GM19240 (cell line): ENCODE data around the gene CMTM2.
"Not testable (repeated sequence)": the region's sequence is repeated elsewhere in the genome, so short reads cannot be mapped to it uniquely, and the experiment has no call there.

Experiments
- DNase-seq: peaks from one replicate; pipeline ENCODE4 v3.0.0; 2011; ENCODE audit warnings: low spot score; ENCODE audit not compliant: insufficient read length

CMTM2 gene

DNA sequence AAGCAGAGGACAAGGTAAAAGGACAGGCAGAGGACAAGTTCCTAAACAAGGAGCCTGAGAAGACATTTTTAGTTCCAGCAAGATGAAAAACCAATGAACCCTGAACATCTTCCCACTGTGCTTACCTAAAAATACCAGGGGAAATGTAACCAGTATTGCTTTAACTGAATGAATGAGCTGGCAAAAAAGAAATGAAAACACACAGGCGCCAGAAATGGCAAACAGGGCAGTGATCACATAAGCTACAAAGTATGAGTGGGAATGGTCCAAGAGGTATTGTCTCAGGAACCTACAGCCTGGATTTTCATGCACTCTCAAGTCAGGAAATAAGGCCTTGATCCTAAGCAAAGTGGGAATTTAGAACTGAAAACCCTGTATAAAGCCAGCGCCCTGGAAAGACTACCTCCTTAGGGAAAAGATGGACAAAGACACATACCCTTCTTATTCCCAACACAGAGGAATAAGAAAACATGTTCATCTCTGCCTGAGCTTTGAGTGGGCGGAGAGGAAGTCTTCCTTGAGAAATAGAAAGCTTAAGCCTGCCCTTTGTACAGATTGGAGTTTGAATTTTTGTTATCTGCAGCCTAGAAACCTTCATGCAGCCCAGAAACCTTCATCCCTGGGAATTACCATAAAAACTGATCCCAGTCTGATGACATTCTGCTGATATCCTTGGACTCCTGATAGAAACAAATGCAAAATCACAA is 2.1 kb downstream of the CMTM2 start:
- no peak for DNase-seq

DNA sequence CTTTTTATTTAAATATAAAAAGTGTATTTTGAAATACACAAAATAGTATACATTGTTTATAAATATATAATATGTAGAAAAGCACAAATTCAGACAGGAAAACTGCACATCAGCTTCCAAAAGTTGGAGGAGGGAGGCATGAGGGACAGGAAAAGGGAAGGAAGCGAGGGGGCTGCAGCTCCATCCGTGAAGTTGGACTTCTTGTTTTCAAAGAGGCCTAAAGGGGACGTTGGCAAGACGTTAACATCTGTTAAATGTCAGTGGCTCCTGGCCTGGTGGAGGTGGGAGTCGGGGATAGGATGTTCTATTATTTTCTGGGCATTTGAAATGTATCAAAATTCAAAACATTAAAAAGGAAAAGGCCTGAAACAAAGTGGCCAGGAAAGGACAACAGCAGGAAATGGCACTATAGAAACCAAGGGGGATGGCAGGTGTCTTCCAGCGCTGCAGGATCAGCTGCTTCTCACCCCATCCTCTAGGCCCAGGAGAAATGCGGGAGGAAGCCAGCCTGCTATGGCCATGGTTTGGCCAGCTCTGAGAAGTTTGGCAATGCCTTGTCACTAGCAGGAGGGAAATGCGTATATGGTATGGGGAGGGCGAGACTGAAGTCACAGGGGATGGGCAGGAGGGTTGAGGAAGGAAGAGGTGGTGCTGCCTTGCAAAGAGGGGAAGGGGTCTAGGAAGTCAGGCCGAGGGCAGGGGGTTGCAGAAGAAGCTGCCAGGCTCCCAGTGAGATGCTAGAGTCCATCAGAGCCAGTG is 6.4 kb downstream of the CMTM2 start:
- DNase-seq: no peak

DNA sequence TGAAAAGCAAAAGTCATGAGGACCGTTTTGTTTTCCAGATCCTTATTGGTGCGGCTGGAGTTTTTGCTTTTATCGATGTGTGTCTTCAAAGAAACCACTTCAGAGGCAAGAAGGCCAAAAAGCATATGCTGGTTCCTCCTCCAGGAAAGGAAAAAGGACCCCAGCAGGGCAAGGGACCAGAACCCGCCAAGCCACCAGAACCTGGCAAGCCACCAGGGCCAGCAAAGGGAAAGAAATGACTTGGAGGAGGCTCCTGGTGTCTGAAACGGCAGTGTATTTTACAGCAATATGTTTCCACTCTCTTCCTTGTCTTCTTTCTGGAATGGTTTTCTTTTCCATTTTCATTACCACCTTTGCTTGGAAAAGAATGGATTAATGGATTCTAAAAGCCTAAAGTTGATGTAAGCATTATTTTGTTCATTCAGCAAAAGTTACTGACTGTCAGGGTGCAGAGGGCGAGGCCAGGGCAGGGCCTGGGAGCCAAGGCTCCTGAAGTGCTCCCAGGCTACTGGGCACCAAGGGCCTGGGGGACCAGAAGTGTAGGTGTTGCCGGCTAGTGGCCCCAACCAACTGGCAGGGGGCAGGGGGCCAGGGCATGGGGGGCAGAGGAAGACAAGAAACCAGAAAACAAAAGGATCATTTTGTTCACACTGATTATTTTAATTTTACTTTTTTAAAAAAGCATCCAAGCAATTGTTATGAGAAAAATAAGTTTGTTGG is 8.8 kb downstream of the CMTM2 start:
- DNase-seq: no peak

DNA sequence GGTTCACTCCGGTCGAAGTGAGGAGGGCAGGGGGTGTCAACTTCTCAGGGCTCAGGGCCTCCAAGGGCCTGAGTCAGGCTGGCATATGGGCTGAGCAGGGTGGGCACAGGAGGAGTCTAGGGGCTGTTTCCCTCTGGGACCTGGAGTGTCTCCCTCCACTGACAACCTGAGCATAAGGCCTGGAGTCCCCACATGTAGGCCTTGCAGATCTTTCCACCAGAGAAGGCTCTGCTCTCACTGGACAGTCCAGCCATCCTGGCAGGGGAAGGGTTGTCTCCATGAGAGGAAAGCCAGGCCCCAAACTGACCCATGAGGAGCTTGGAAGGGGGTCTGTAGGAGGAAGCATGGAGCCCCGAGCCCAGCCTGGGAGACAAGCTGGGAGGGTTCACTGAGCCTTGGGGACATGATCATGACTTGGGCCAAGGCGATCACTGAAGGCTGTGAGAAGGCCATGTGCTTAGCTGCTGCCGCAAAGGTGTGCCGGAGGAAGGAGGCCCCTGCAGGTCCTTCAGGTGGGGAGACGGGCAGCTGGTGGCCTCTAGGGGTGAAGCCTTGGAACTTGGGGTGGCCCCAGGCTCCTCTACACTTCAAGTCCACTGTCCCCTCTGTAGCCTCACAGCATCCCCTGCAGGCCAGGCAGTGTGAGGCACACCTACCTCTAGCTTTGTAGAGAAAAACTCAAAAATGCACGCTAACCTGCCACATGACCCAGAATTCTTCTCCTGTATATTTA is 9.9 kb downstream of the CMTM2 start:
- no peak for DNase-seq

DNA sequence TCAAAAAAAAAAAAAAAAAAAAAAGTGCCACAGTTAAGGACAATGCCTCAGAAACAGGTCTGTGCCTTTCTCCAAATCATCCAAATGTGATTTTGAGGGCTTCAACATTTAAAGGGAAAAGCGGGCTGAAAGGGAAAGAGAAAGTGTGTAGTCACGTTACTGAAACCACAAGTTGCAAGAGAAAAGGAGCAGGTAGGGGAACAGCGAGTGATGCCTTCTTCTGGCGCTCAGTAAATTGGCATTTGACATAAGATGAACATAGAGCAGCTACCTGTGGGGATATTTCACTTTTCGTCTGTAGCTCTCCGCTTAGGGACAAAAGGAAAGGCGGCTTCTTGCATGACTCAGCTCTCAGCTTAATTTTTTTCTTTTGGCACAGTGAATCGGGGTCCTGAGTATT is 11.1 kb downstream of the CMTM2 start:
- no peak for DNase-seq

DNA sequence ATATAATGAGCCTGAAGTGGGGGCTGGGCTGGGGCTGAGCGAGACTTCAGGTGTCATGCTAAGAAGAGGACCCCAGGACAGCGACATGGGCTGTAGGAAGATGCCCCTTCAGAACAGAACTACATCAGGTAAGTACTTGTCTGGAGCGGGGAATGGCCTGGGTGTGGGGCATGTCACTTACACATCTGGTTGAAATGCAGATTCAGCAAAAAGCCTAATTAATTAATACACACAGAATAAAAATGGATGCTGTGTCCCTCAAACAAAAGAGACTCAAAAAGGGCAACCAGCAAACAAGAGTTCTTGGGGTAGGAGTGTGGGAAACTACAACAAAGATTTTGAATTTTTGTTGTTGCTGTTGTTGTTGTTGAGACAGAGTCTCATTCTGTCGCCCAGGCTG is 11.8 kb downstream of the CMTM2 start:
- no peak for DNase-seq

DNA sequence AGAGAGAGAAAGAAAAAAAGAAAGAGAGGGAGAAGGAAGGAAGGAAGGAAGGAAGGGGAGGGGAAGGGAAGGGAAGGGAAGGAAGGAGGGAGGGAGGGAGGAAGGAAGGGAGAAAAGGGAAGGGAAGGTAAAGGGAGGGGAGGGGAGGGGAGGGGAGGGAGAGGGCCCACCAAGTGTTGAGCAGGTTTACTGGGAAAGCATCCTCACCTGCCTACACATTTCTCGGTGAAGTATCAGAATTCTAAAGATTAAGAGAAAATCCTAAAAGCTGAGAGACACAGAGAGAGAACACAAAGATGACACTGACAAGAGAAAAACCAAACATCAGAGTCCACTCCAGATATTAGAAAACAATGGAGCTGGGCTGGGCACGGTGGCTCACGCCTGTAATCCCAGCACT is 13.0 kb downstream of the CMTM2 start:
- DNase-seq: no peak

DNA sequence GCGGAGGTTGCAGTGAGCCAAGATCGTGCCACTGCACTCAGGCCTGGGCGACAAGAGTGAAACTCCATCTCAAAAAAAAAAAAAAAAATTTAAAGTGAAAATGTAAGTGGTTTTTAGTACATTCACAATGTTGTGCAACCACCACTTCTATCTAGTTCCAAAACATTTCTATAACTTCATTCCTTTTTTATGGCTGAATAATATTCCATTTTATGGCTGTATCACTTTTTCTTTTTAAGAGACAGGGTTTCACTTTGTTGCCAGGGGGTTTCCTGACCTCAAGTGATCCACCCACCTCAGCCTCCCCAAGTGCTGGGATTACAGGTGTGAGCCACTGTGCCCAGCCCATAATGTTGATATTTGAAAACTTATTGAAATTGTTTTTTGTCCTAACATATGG is 13.6 kb downstream of the CMTM2 start:
- no peak for DNase-seq

DNA sequence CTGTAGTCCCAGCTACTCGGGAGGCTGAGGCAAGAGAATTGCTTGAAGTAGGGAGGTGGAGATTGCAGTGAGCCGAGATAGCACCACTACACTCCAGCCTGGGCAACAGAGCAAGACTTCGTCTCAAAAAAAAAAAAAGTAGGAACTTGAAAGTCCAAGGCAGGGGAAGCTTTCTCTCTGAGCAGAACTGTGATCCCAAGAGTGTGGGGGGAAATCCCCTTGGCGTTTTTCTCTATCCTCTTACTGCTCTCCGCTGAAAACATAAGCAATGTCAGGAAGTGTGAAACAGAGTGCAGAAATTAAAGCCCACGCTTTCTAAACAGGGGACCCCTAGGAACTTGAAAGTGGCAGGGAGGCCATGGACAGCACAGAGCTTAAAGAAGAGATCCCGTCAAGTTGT is 15.5 kb downstream of the CMTM2 start:
- DNase-seq: no peak

DNA sequence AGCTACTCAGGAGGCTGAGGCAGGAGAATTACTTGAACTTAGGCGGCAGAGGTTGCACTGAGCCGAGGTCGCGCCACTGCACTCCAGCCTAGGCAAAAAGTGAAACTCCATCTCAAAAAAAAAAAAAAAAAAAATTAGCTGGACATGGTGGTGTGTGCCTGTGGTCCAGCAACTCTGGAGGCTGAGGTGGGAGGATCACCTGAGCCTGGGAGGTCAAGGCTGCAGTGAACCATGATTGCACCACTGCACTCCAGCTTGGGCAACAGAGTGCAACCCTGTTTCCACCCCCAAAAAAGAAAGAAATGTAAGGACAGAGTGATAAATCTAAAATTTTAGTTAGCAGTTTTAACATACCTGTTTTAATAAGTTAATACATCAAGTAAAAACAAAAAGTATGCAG is 17.3 kb downstream of the CMTM2 start:
- not testable (repeated sequence) for DNase-seq

DNA sequence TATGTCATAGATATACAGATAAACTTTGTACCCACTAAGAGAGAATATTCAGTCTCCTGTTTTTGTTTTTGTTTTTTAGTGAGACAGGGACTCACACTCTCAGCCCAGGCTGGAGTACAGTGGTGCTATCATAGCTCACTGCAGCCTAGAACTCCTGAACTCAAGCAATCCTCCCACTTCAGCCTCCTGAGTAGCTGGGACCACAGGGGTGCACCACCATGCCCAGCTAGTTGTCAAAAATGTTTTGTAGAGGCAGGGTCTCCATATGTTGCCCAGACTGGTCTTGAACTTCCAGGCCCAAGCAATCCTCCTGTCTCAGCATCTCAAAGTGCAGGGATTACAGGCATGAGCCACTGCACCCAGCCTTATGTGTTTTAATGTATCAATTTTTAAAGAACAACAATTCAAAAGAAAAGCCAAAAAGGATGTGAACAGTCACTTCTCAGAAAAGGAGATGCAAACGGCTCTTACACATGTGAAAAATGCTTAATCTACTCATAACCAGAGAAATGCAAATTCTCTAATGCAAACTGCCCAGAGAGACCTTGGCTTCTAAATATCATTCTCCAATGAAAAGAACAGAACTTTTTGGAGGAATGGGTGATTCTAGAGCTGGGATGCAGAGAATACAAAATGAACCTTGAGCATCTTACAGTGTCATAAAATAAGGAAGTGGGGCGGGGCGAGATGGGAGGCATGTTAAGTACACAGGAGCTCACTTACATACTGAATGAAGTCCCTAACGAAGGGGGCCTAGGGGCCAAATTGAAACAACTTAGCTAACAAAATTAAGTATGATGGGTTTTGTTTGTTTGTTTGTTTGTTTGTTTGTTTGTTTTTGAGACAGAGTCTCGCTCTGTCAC is 18.0 kb downstream of the CMTM2 start:
- no peak for DNase-seq

DNA sequence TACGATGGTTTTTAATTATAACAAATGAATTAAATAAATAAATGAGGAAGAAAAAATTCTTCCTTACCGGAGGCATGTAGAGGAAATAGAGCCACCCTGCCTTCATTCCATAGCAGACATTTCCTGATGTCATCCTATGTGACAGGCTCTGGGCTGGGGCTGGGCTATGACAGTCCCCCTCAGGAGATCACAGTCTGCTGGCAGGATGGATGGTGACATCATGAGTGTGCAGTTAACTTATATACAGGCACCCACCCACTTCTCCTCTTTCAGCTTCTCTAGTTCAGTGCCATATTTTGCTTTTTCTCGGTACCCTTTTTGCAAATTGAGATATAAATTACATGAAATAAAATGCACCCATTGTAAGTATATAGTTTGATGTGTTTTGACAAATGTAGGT is 18.8 kb downstream of the CMTM2 start:
- DNase-seq: no peak

DNA sequence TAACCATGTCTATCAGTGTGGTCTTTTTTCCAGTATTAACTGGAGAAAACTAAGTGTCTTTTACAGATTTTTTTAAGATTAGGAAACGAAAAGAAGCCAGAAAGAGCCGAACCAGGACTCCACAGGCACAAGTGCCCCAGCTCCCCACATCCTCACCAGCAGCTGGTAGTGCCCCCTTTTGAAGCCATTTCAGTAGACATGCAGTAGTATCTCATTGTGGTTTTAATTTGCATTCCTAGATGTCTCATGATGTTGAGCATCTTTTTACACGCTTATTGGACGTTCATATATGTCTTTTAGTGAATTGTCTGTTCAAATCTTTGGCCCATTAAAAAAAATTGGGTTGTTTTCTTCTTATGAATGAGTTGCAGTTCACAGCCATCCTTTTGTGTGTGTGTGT is 20.5 kb downstream of the CMTM2 start:
- DNase-seq: no peak

DNA sequence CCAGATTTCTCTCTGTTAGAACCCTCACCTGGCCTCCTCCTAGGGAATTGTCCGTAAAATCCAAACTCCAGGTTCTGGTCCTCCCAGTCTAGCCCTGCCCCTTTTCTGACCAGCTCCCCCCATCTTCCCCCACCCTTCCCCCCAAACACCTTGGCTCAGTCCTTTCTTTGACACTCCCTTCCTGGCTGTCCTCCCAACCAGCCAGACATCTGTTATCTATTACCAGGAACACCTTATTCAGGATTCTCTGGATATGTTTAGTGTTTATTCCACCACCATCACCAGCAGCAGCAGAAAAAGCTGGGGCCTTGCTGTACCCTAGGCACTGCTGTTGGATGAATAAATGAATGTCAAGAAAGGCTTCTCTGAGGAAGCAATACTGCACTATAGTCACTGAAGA is 21.2 kb downstream of the CMTM2 start:
- no peak for DNase-seq

DNA sequence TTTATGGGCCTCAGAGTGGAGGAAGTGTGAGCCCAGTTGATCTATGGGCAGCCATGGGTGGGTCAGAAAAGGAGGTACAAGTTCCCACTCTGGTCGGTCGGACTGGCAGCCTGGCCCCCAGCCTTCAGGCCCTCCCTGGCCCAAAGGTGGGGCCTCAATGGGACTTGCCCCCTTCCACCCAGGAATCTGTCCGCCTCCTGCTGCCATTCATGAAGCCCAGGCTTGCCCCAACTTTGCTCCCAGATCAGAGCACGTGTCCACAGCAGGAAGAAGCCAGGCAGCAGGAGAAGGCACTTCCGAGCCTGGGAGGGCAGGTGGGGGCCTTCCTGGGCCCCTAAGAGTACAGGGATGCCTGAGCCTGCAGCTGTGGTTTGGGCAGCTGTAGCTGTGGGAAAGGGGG is 22.2 kb downstream of the CMTM2 start:
- DNase-seq: no peak

DNA sequence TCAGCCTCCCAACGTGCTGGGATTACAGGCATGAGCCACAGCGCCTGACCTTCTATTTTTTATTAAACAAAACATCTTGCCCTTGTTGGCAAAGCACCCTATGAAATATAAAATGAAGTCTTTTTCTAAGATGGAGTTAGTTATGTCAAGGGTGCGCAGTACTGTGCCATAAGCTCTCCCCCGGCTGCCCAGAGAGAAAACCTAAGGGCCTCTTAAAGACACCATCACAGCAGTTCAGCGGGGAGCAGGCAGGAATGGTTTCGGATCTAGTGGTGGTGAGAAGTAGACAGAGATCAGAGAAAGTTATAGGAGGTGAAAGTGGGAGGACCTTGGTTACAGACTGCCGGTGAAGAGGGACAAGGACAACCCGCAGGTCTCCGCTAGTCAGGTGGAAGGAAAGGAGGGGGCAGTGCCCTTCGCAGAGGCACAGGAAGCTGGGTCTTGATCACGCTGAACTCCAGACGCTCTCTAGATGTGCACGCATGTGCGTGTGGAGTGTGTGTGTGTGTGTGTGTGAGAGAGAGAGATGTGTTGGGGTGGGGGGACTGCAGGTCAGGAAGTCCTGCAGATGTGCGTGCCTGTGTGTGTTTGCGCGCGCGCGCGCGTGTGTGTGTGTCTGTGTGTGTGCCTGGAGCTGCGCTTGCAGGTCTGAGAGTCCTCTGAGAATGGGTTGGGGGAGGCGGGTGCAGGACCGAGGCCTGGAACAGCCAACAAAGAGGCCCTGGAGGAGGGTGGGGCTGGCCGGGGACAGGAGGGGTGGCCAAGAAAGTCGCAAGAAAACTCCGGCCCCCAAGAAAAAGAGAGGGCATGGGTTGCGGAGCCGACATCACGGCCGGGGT is 24.5 kb downstream of the CMTM2 start:
- DNase-seq: no peak

DNA sequence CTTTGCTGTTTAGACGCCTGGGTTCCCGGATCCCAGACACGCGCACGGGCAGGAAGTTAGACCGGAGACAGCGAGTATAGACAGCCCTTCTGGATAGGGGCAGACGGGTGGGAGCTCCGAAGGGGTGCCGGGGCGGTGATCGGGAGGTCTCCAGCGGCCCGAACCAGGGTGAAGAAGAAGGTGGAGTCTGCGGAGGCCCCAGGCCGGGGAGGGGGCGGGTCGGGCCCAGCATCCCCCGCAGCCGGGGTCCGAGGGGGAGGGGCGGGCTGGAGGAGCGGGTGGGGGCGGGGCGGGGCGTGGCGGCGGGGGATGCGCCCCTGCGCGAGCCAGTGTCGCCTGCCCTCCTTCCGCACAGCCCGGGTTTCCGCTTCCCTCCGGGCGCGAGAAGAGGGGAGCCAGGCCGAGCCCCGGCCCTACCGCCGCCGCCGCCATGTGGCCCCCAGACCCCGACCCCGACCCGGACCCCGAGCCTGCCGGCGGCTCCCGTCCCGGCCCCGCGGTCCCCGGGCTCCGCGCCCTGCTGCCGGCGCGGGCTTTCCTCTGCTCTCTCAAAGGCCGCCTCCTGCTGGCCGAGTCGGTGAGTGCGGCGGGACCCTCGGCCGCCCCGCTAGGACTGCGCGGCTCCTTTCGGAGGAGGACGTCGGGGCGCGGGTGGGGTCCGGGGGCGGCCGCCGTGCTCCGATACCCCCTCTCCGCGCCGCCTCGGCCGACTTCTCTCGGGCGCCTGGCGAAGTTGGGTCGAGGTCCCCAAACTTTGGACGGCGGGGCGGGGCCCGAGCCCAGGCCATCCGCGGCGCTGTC is 25.3 kb downstream of the CMTM2 start, which contains the start of gene CMTM3:
TSS of gene CMTM3 (plus strand) at position 329 of the 801 bp plus-strand sequence. CDS start at position 431, 102 bp downstream.
- no peak for DNase-seq

DNA sequence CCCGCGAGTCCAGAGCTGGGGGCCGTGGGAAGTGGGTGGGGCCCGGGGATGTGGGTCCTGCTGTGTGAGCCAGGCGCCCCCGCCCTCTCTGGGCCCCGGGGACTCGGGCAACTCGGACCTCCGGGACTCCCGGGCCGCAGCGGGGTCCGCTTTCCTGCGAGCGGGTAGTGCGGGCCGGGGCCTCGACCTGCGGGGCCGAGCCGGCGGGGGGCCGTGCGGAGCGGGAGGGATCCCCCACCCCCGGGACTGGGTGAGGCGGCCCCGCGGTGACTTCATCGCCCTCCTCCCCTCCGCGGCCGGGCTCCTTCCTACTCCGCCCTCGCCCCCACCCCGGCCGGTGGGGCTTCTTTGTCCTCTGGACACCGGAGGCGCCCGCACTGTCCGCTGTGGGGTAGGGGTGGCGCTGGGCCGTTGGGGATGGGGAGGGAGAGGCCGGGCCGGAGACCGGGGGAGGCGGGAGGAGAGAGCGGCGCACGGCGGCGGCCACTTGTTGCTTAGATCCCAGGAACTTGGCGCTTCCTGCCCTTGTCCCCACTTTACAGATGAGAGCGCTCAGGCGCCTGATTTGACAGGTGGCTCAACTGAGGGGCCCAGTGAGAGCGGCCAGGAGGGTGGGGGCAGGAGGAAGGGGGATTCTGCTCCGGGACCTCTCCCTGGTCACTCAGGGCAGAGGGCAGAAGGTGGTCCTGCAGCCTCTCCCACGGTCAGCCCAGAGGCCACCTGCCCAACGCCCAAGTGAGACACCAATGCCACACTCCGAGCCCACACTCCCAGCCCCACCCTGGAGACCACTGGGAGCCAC is 26.1 kb downstream of the CMTM2 start:
- no peak for DNase-seq
